ENCODE data around the gene ABCC9.
"Not testable (repeated sequence)": the region's sequence is repeated elsewhere in the genome, so short reads cannot be mapped to it uniquely, and the experiment has no call there.

Gene ABCC9

DNA sequence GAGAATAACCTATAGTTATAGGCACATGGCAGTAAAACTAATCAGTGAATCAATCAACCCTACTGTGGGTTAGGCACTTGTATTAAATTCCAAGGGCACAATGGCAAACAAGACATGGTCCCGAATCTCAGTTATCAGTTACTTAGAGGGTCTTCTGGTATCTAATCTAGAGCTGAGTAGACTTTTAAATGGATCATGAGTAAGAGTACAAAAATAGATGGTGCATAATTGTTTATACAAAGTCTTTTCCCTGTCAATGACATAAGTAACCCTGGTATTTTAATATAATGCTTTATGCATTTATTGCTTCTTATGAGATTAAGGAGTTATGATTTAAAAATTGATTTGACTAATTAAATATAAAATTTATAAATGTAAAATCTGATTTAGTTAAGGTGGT lies 143.7 kb downstream of the ABCC9 start:
- DNase-seq (ENCODE audit: low spot score in 2 of 2) (no peak), ATAC-seq (replicated peaks; ENCODE audit: extremely low read depth, poor library complexity, severe bottlenecking) (no peak)
- no peaks in the 10 kb centered on the region for H3K9me3 Mint-ChIP-seq
- H3K4me3 Mint-ChIP-seq = no peak overlapping the region
- no peaks in the 10 kb centered on the region for H3K36me3 Mint-ChIP-seq (ENCODE audit: insufficient read depth)
- no peaks in the 10 kb centered on the region for H3K4me1 Mint-ChIP-seq
- H3K27me3 Mint-ChIP-seq = peaks cover 36% of the 10 kb centered on the region
- no peak overlapping the region for H3K27ac Mint-ChIP-seq (ENCODE audit: low read depth)

DNA sequence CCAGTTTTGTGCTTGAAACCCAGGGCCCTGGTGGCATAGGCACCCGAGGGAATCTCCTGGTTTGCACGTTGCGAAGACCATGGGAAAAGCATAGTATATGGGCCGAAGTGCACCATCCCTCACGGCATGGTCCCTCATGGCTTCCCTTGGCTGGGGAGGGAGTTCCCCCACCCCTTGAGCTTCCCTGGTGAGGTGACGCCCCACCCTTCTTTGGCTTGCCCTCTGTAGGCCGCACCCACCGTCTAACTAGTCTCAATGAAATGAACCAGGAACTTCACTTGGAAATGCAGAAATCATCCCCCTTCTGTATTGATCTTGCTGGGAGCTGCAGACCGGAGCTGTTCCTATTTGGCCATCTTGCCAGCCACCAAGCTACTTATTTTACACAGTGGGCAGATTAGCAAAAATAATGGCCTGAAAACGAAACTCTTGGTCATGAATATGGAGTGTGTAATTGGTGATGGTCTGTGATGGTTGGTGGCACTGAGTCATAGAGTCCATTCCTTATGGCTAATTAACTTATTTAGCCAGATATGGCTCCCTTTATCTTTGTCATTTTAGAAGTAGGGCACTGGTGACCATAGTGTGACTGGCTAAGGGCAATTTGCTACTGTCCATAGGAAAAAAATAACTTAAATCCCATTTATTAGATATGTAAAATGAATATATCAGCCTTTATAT lies 145.4 kb downstream of the ABCC9 start:
- H3K4me1 Mint-ChIP-seq = no peaks in the 10 kb centered on the region
- H3K36me3 Mint-ChIP-seq (ENCODE audit: insufficient read depth) = no peaks in the 10 kb centered on the region
- peaks cover 44% of the 10 kb centered on the region for H3K27me3 Mint-ChIP-seq
- ATAC-seq (replicated peaks; ENCODE audit: extremely low read depth, poor library complexity, severe bottlenecking) = no peak
- no peak overlapping the region for H3K4me3 Mint-ChIP-seq
- H3K9me3 Mint-ChIP-seq = no peaks in the 10 kb centered on the region
- no peak for DNase-seq (ENCODE audit: low spot score in 2 of 2)
- H3K27ac Mint-ChIP-seq (ENCODE audit: low read depth) = no peak overlapping the region

DNA sequence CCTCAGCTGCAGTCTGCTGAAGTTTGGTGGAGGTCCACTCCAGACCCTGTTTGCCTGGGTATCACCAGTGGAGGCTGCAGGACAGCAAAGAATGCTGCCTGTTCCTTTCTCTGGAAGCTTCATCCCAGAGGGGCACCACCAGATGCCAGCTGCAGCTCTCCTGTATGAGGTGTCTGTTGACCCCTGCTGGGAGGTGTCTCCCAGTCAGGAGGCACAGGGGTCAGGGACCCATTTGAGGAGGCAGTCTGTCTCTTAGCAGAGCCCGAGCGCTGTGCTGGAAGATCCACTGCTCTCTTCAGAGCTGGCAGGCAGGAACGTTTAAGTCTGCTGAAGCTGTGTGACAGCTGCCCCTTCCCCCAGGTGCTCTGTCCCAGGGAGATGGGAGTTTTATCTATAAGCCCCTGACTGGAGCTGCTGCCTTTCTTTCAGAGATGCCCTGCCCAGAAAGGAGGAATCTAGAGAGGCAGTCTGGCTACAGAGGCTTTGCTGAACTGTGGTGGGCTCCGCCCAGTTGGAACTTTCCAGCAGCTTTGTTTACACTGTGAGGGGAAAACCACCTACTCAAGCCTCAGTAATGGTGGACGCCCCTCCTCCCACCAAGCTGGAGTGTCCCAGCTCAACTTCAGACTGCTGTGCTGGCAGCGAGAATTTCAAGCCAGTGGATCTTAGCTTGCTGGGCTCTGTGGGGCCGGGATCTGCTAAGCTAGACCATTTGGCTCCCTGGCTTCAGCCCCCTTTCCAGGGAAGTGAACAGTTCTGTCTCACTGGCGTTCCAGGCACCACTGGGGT lies 146.2 kb downstream of the ABCC9 start:
- DNase-seq (ENCODE audit: low spot score in 2 of 2); H3K4me3 Mint-ChIP-seq; H3K4me1 Mint-ChIP-seq; ATAC-seq (replicated peaks; ENCODE audit: extremely low read depth, poor library complexity, severe bottlenecking); H3K27ac Mint-ChIP-seq (ENCODE audit: low read depth); H3K9me3 Mint-ChIP-seq; H3K36me3 Mint-ChIP-seq (ENCODE audit: insufficient read depth): not testable (repeated sequence)
- peaks cover 44% of the 10 kb centered on the region for H3K27me3 Mint-ChIP-seq

DNA sequence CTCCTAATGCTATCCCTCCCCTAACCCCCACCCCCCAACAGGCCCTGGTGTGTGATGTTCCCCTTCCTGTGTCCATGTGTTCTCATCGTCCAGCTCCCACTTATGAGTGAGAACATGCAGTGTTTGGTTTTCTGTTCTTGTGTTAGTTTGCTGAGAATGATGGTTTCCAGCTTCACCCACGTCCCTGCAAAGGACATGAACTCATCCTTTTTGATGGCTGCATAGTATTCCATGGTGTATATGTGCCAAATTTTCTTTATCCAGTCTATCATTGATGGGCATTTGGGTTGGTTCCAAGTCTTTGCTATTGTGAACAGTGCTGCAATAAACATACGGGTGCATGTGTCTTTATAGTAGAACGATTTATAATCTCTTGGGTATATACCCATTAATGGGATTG lies 151.5 kb downstream of the ABCC9 start:
- H3K27me3 Mint-ChIP-seq = peaks cover 28% of the 10 kb centered on the region
- H3K4me3 Mint-ChIP-seq; ATAC-seq (replicated peaks; ENCODE audit: extremely low read depth, poor library complexity, severe bottlenecking); H3K9me3 Mint-ChIP-seq; DNase-seq (ENCODE audit: low spot score in 2 of 2); H3K27ac Mint-ChIP-seq (ENCODE audit: low read depth); H3K4me1 Mint-ChIP-seq; H3K36me3 Mint-ChIP-seq (ENCODE audit: insufficient read depth): not testable (repeated sequence)

DNA sequence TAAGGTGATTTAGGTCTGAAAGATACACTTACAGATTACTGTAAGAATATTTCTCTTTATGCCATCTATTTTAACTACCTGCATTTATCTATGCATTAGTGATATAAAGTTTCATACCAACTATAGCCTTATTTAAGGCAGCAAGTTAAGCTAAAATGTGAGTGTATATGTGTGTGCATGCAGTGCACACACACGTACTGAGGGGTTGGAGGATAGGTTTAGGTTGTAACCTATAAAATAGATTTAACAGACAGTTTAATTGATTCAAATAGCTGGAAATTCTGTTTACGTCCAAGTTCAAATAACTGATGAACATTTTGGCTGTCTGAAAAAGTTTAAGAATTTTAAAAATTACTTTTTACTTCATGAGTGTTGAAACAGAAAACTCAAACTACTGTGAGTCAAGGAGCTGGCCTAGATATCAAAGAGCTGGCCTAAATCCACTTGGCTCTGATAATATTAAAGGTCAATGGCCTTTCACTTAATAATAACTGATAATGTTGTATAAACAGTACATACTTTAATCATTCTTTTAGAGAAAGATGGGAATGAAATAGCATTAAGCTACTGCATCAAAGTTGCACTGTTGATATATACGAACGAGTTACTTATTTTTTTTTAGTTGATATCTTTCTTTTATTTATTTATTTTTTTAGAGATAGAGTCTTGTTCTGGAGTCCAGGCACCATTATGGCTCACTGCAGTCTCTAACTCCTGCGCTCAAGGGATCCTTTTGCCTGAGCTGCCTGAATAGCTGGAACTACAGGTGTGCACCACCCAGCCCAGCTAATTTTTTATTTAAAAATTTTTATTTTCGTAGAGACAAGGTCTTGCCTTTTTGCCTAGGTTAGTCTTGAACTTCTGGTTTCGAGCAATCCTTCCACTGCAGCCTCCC lies 152.9 kb downstream of the ABCC9 start:
- no peak for DNase-seq (ENCODE audit: low spot score in 2 of 2)
- ATAC-seq (replicated peaks; ENCODE audit: extremely low read depth, poor library complexity, severe bottlenecking) = no peak
- H3K4me1 Mint-ChIP-seq = no peaks in the 10 kb centered on the region

DNA sequence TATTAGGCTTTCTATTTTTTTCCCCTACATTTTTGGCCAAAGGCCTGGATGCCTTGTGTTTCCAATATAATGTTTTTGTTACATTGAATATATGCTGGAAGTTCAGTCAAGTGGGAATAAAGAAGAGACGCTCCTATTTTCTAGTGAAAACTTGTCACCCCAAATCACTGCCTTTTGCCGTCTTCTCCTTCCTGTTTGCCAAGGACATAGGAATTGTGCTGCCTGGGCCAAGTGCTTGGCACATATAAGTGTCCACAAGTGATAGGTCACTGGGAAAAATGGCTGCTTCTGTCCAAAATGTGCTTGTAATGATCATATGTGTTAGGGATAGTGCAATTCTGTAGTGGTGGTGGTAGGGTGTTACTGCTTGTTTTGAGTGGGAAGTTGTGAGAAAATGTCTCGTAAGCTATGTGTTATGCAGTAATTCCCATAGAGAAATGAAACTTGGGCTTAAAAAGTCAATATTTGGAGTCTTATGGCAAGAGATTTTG lies 155.1 kb downstream of the ABCC9 start:
- Mint-ChIP-seq H3K36me3 (ENCODE audit: insufficient read depth) (no peaks in the 10 kb centered on the region), H3K4me3 (no peak overlapping the region), H3K27me3 (no peaks in the 10 kb centered on the region), H3K9me3 (no peaks in the 10 kb centered on the region), H3K27ac (ENCODE audit: low read depth) (no peak overlapping the region), H3K4me1 (no peaks in the 10 kb centered on the region)
- no peak for DNase-seq (ENCODE audit: low spot score in 2 of 2)
- ATAC-seq (replicated peaks; ENCODE audit: extremely low read depth, poor library complexity, severe bottlenecking) = no peak

More for the DNA sequence above, 152.9 kb downstream of the ABCC9 start:
- Mint-ChIP-seq H3K9me3 (no peaks in the 10 kb centered on the region), H3K27me3 (peaks cover 15% of the 10 kb centered on the region), H3K4me3 (no peak overlapping the region), H3K27ac (ENCODE audit: low read depth) (no peak overlapping the region), H3K36me3 (ENCODE audit: insufficient read depth) (no peaks in the 10 kb centered on the region)

DNA sequence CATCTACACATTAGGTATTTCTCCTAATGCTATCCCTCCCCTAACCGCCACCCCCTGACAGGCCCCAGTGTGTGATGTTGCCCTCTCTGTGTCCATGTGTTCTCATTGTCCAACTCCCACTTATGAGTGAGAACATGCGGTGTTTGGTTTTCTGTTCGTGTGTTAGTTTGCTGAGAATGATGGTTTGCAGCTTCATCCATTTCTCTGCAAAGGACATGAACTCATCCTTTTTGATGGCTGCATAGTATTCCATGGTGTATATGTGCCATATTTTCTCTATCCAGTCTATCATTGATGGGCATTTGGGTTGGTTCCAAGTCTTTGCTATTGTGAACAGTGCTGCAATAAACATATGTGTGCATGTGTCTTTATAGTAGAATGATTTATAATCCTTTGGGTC lies 158.5 kb downstream of the ABCC9 start:
- not testable (repeated sequence) for H3K36me3 Mint-ChIP-seq (ENCODE audit: insufficient read depth); H3K4me1 Mint-ChIP-seq; H3K27ac Mint-ChIP-seq (ENCODE audit: low read depth); H3K9me3 Mint-ChIP-seq; ATAC-seq (replicated peaks; ENCODE audit: extremely low read depth, poor library complexity, severe bottlenecking); DNase-seq (ENCODE audit: low spot score in 2 of 2); H3K4me3 Mint-ChIP-seq; H3K27me3 Mint-ChIP-seq

DNA sequence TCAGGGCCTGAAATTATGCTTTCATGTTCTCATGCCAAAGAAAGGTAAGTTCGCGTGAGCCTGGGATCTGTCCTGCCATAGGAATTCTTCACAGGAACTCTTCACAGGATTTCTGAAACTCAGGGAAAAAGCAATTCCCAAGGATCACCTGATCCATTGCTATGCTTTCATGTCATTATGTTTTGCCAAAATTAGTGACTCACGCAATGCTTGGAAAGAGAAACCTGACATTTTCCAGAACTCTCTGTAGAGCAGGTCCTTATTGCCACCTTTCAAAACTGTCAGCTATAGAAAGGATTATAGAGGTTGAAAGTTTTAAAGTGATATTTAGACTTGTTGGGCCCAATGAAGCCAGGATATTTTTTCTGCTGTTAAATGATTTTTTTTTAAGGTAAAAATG lies 160.4 kb downstream of the ABCC9 start:
- H3K36me3 Mint-ChIP-seq (ENCODE audit: insufficient read depth) = no peaks in the 10 kb centered on the region
- no peak for ATAC-seq (replicated peaks; ENCODE audit: extremely low read depth, poor library complexity, severe bottlenecking)

DNA sequence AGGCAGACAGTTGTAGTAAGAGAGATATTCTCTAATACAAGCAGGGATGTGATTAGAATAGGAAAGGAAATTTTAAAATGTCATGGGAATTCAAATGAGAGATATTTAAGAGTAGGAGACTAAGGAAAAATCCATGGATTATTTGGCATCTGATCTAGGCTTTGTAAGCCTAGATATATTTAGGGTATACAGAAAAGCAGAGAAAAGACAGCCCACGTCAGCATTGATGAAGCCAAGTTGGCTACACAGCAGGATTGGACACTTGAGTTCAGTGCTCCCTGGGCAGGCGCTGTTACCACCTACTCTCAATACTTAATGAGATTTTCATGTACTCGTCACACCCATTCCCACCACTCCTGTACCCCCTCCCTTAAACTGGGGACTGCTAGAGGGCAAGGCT lies 165.1 kb downstream of the ABCC9 start:
- Mint-ChIP-seq H3K27ac (ENCODE audit: low read depth) (no peak overlapping the region), H3K27me3 (peaks cover 65% of the 10 kb centered on the region), H3K9me3 (no peaks in the 10 kb centered on the region), H3K4me1 (no peaks in the 10 kb centered on the region), H3K4me3 (no peak overlapping the region), H3K36me3 (ENCODE audit: insufficient read depth) (no peaks in the 10 kb centered on the region)
- no peak for DNase-seq (ENCODE audit: low spot score in 2 of 2)
- no peak for ATAC-seq (replicated peaks; ENCODE audit: extremely low read depth, poor library complexity, severe bottlenecking)

More for the DNA sequence above, 160.4 kb downstream of the ABCC9 start:
- Mint-ChIP-seq H3K27ac (ENCODE audit: low read depth) (no peak overlapping the region), H3K4me1 (no peaks in the 10 kb centered on the region), H3K4me3 (no peak overlapping the region), H3K9me3 (no peaks in the 10 kb centered on the region), H3K27me3 (peaks cover 27% of the 10 kb centered on the region)
- DNase-seq (ENCODE audit: low spot score in 2 of 2) = no peak

DNA sequence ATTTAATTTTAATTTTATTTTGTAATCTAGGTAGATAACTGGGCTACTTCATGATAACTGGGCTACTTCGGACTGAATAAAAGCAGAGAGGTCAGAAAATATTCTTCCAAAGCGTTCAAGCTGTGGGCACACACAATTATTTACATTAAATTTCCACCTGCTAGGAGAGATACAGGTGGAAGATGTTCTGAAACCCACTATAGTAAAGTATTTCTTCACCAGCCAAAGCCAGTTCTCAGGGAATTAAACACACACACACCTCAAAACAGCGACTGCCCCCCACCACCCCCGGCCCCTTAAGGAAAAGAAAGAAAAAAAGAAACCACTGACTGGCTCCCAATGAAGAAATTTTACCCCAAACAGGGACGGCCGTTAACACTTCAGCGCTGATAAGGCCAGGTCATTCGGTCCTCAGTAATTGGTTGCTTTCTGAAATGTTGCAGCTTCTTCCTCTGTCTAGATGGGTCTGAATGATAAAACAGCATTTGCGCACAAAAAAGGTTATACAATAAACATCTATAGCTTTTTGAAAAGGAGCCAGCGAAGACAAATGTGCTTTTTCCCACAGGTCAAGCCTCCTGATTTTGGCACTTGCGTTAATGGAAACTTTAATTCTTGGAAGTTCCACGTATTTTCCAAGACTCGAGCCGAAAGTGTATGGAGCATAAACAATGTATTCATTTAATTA lies 165.9 kb downstream of the ABCC9 start:
- DNase-seq (ENCODE audit: low spot score in 2 of 2) (no peak), ATAC-seq (replicated peaks; ENCODE audit: extremely low read depth, poor library complexity, severe bottlenecking) (no peak)
- Mint-ChIP-seq H3K9me3 (no peaks in the 10 kb centered on the region), H3K27me3 (peaks cover 70% of the 10 kb centered on the region), H3K27ac (ENCODE audit: low read depth) (no peak overlapping the region), H3K36me3 (ENCODE audit: insufficient read depth) (no peaks in the 10 kb centered on the region), H3K4me1 (no peaks in the 10 kb centered on the region), H3K4me3 (no peak overlapping the region)

DNA sequence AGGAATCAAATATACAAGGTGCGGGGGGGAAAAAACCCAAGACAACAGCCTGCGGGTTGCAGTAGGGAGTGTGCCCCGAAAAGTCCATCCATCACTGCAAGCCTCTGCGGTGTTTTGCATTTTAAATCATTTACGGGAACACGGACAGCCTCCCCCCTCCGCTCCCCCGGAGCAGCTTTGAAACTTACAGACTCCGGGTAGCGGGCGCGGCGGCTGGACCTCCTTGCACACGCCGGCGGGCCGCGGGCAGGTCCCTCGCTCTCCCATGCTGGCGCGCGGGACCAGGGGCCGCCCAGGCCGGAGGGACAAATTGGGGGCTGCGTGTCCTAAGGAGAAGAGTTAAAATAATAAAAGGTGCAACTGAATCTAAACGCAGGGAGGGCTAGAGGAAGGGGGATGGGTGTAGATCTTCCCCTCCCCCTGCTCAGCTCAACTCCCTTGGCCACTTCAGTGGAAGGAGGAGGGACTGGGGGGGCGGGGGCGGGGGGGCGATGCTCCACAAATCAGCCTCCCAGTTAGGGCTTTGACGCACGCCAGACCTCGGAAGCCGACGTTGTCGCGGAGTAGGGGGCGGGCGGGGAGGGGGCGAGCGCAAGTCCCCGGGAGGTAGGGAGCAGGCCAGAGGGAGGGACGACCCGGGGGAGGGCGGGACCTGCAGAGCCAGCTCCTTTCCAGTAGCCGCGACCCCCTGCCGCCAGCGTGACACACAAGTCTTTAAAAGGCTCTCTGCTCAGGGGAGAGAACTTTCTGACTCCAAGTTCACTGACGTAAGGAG lies 166.7 kb downstream of the ABCC9 start, which contains the start of gene KCNJ8:
Gene KCNJ8 (minus strand): TSS at position 349 of the 775 bp plus-strand sequence. CDS start 1,090 bp downstream, outside the sequence.
- Mint-ChIP-seq H3K4me3 (peak within 1 kb of the TSS; percentile 35), H3K36me3 (ENCODE audit: insufficient read depth) (no peaks in the 10 kb centered on the region), H3K27me3 (peaks cover 70% of the 10 kb centered on the region), H3K9me3 (no peaks in the 10 kb centered on the region), H3K27ac (ENCODE audit: low read depth) (no peak within 1 kb of the TSS), H3K4me1 (no peaks in the 10 kb centered on the region)
- ATAC-seq (replicated peaks; ENCODE audit: extremely low read depth, poor library complexity, severe bottlenecking) (no peak), DNase-seq (ENCODE audit: low spot score in 2 of 2) (no peak)

Data from central memory CD8-positive, alpha-beta T cell (primary cell).